ENCODE measurements around the gene XYLT1.

XYLT1 gene

GRCh38 chr16:17356243-17356933 lies 114.4 kb downstream of the XYLT1 start:
- no peak for DNase-seq
- no peaks in the 10 kb centered on the region for H3K9me3 Mint-ChIP-seq
- ATAC-seq: no peak
- H3K4me1 Mint-ChIP-seq: peaks cover 54% of the 10 kb centered on the region
- no peaks in the 10 kb centered on the region for H3K27me3 Mint-ChIP-seq
- H3K36me3 Mint-ChIP-seq (ENCODE audit: low read depth): no peaks in the 10 kb centered on the region
- H3K27ac Mint-ChIP-seq: no peak overlapping the region
- H3K4me3 Mint-ChIP-seq: no peak overlapping the region

GRCh38 chr16:17354685-17355084 lies 116.1 kb downstream of the XYLT1 start:
- Mint-ChIP-seq H3K4me3 (no peak overlapping the region), H3K4me1 (peaks cover 43% of the 10 kb centered on the region), H3K9me3 (no peaks in the 10 kb centered on the region)

GRCh38 chr16:17354141-17354601 lies 116.6 kb downstream of the XYLT1 start:
- Mint-ChIP-seq H3K36me3 (ENCODE audit: low read depth) (no peaks in the 10 kb centered on the region), H3K4me3 (no peak overlapping the region), H3K27ac (no peak overlapping the region), H3K4me1 (peaks cover 38% of the 10 kb centered on the region), H3K27me3 (no peaks in the 10 kb centered on the region), H3K9me3 (no peaks in the 10 kb centered on the region)
- ATAC-seq (no peak), DNase-seq (no peak)

More at GRCh38 chr16:17354685-17355084, 116.1 kb downstream of the XYLT1 start:
- DNase-seq: no peak
- Mint-ChIP-seq H3K27ac (no peak overlapping the region), H3K27me3 (no peaks in the 10 kb centered on the region), H3K36me3 (ENCODE audit: low read depth) (no peaks in the 10 kb centered on the region)
- no peak for ATAC-seq

- no peaks in the 10 kb centered on the region for H3K27me3 Mint-ChIP-seq
- no peak overlapping the region for H3K27ac Mint-ChIP-seq
- DNase-seq: no peak
- H3K9me3 Mint-ChIP-seq: no peaks in the 10 kb centered on the region
- H3K4me3 Mint-ChIP-seq: no peak overlapping the region
- no peaks in the 10 kb centered on the region for H3K36me3 Mint-ChIP-seq (ENCODE audit: low read depth)
- peaks cover 38% of the 10 kb centered on the region for H3K4me1 Mint-ChIP-seq
- ATAC-seq: no peak
These were observed 117.2 kb downstream of the XYLT1 start for GRCh38 chr16:17353561-17353960.

GRCh38 chr16:17351441-17352035 lies 119.2 kb downstream of the XYLT1 start:
- Mint-ChIP-seq H3K36me3 (ENCODE audit: low read depth) (no peaks in the 10 kb centered on the region), H3K4me3 (no peak overlapping the region), H3K4me1 (peaks cover 44% of the 10 kb centered on the region), H3K9me3 (no peaks in the 10 kb centered on the region), H3K27me3 (no peaks in the 10 kb centered on the region), H3K27ac (no peak overlapping the region)
- DNase-seq: no peak
- ATAC-seq: no peak

GRCh38 chr16:17350207-17350606 lies 120.6 kb downstream of the XYLT1 start:
- ATAC-seq: no peak
- H3K27me3 Mint-ChIP-seq: no peaks in the 10 kb centered on the region
- H3K4me3 Mint-ChIP-seq: no peak overlapping the region
- no peaks in the 10 kb centered on the region for H3K9me3 Mint-ChIP-seq
- DNase-seq: no peak
- peaks cover 55% of the 10 kb centered on the region for H3K4me1 Mint-ChIP-seq
- no peaks in the 10 kb centered on the region for H3K36me3 Mint-ChIP-seq (ENCODE audit: low read depth)
- no peak overlapping the region for H3K27ac Mint-ChIP-seq

GRCh38 chr16:17348826-17349225 lies 121.9 kb downstream of the XYLT1 start:
- Mint-ChIP-seq H3K4me1 (peaks cover 62% of the 10 kb centered on the region), H3K4me3 (no peak overlapping the region)

GRCh38 chr16:17348042-17348783 lies 122.5 kb downstream of the XYLT1 start:
- Mint-ChIP-seq H3K4me1 (peaks cover 68% of the 10 kb centered on the region), H3K4me3 (no peak overlapping the region), H3K27ac (no peak overlapping the region), H3K27me3 (no peaks in the 10 kb centered on the region), H3K36me3 (ENCODE audit: low read depth) (no peaks in the 10 kb centered on the region), H3K9me3 (no peaks in the 10 kb centered on the region)
- no peak for ATAC-seq
- no peak for DNase-seq

More at GRCh38 chr16:17348826-17349225, 121.9 kb downstream of the XYLT1 start:
- no peaks in the 10 kb centered on the region for H3K36me3 Mint-ChIP-seq (ENCODE audit: low read depth)
- H3K27me3 Mint-ChIP-seq: no peaks in the 10 kb centered on the region
- H3K27ac Mint-ChIP-seq: no peak overlapping the region
- no peak for ATAC-seq
- no peaks in the 10 kb centered on the region for H3K9me3 Mint-ChIP-seq
- DNase-seq: no peak

- H3K27me3 Mint-ChIP-seq: no peaks in the 10 kb centered on the region
- no peaks in the 10 kb centered on the region for H3K36me3 Mint-ChIP-seq (ENCODE audit: low read depth)
- peaks cover 74% of the 10 kb centered on the region for H3K4me1 Mint-ChIP-seq
- H3K9me3 Mint-ChIP-seq: no peaks in the 10 kb centered on the region
- ATAC-seq (no peak), DNase-seq (no peak)
- H3K4me3 Mint-ChIP-seq: peak overlapping the region; percentile 2
- peak overlapping the region; percentile 93 for H3K27ac Mint-ChIP-seq
These were observed 123.1 kb downstream of the XYLT1 start for GRCh38 chr16:17347624-17348023.

- Mint-ChIP-seq H3K4me3 (peak overlapping the region; percentile 2), H3K36me3 (ENCODE audit: low read depth) (no peaks in the 10 kb centered on the region), H3K9me3 (no peaks in the 10 kb centered on the region), H3K27ac (peak overlapping the region; percentile 93), H3K4me1 (peaks cover 76% of the 10 kb centered on the region), H3K27me3 (no peaks in the 10 kb centered on the region)
- ATAC-seq (peak; percentile 67), DNase-seq (peak; percentile 47)
These were observed 123.9 kb downstream of the XYLT1 start for GRCh38 chr16:17346621-17347569.

GRCh38 chr16:17345043-17345442 lies 125.7 kb downstream of the XYLT1 start:
- H3K36me3 Mint-ChIP-seq (ENCODE audit: low read depth): peaks cover 3% of the 10 kb centered on the region
- no peaks in the 10 kb centered on the region for H3K27me3 Mint-ChIP-seq
- no peak for DNase-seq
- H3K4me1 Mint-ChIP-seq: peaks cover 83% of the 10 kb centered on the region
- peak overlapping the region; percentile 72 for H3K27ac Mint-ChIP-seq
- H3K4me3 Mint-ChIP-seq: no peak overlapping the region
- ATAC-seq: no peak
- no peaks in the 10 kb centered on the region for H3K9me3 Mint-ChIP-seq

GRCh38 chr16:17343728-17344127 lies 127.0 kb downstream of the XYLT1 start:
- peak overlapping the region; percentile 22 for H3K4me3 Mint-ChIP-seq
- peaks cover 80% of the 10 kb centered on the region for H3K4me1 Mint-ChIP-seq
- H3K27ac Mint-ChIP-seq: peak overlapping the region; percentile 68
- H3K27me3 Mint-ChIP-seq: no peaks in the 10 kb centered on the region
- peaks cover 3% of the 10 kb centered on the region for H3K36me3 Mint-ChIP-seq (ENCODE audit: low read depth)
- H3K9me3 Mint-ChIP-seq: no peaks in the 10 kb centered on the region
- DNase-seq: no peak
- ATAC-seq: no peak

- no peaks in the 10 kb centered on the region for H3K27me3 Mint-ChIP-seq
- peak overlapping the region; percentile 50 for H3K4me3 Mint-ChIP-seq
- ATAC-seq (peak; percentile 79), DNase-seq (peak; percentile 58)
- H3K27ac Mint-ChIP-seq: peak overlapping the region; percentile 82
- peaks cover 75% of the 10 kb centered on the region for H3K4me1 Mint-ChIP-seq
- peaks cover 3% of the 10 kb centered on the region for H3K36me3 Mint-ChIP-seq (ENCODE audit: low read depth)
- H3K9me3 Mint-ChIP-seq: no peaks in the 10 kb centered on the region
These were observed 127.7 kb downstream of the XYLT1 start for GRCh38 chr16:17343028-17343427.

GRCh38 chr16:17342031-17342430 lies 128.7 kb downstream of the XYLT1 start:
- H3K9me3 Mint-ChIP-seq: no peaks in the 10 kb centered on the region

More at GRCh38 chr16:17342031-17342430, 128.7 kb downstream of the XYLT1 start:
- Mint-ChIP-seq H3K27me3 (no peaks in the 10 kb centered on the region), H3K36me3 (ENCODE audit: low read depth) (peaks cover 3% of the 10 kb centered on the region), H3K4me3 (peak overlapping the region; percentile 53), H3K27ac (peak overlapping the region; percentile 74), H3K4me1 (peaks cover 68% of the 10 kb centered on the region)
- no peak for DNase-seq
- peak; percentile 18 for ATAC-seq

All from activated naive CD8-positive, alpha-beta T cell treated with anti-CD3 and anti-CD28 coated beads, Interleukin-2, amount 50 U/mL, for 24 hours (primary cell).